ENCODE results near the gene CPA4.

The CPA4 gene

GRCh38 chr7:130367088-130367755, 74.3 kb downstream of the CPA4 start:
- no peak for DNase-seq

- DNase-seq, result no peak
Observed at GRCh38 chr7:130367836-130368746, 75.1 kb downstream of the CPA4 start.

- no peak for DNase-seq
Observed at GRCh38 chr7:130369110-130369711, 76.2 kb downstream of the CPA4 start.

- no peak for DNase-seq
Observed at GRCh38 chr7:130369831-130370550, 77.0 kb downstream of the CPA4 start.

GRCh38 chr7:130371046-130371445, 78.1 kb downstream of the CPA4 start:
- DNase-seq, result peak; percentile 14

GRCh38 chr7:130372402-130373165, 79.6 kb downstream of the CPA4 start:
- DNase-seq, result no peak

Measured in T1000 (cell line).